Hair follicle dermal papilla cell (primary cell): ENCODE data around the gene DHX36. TPM values are rescaled to one million over a fixed set of nuclear protein-coding genes. Genes with fewer than 3 reads are reported as not detected.

Source experiments
- small RNA-seq: library from RNA; depleted of rRNA; stranded (forward); fragments of <200 nt; gene quantifications from one replicate; pipeline ENCODE3, GENCODE V24; 2012
- total RNA-seq: library from RNA; depleted of rRNA; stranded (reverse); fragments of >200 nt; gene quantifications from 2 replicates; pipeline ENCODE4 v1.2.3, GENCODE V29; 2012

The DHX36 gene
- 23.6 and 39.6 TPM in 2 replicates for total RNA-seq

DNA sequence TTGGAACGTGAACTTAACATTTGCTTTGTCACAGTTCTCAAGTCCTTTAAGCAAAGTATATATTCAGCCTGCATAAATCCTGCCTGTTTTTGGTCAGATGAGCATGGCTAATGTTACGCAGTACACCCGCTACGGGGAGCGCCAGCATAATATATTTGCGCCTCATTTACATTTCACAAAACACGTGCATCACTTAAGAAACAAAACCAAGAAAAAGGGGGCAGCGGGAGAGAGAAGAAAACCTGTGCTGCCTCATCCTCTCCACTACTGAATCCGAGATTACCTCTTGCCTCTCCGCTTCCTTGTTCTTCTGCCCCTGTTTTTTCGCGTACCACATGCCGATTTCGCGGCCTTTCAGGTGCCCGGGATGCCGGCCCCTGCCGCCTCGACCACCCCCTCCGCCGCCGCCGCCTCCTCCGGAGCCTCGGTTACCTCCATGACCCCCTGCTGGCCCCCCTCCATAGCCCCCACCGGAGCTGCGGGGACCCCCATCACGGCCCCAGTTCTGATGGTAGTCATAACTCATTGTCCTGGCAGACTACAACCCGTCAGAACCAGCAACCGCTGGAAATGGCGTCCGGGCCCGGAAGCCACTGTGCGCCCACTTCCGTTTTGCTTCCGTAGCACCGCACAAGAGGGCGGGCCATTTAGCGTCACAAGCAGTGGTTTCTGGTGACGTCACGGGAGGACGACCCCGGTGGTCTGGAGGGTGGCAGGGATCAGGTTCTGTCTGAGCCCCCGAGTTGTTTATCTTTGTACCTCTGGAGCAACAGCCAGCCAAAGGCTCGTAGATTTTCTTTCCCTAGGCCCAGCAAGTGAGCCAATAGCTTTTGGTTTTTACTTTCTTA, at the start of gene DHX36:
Gene DHX36, minus strand, starts transcription at position 597 of the 848 bp plus-strand sequence. Its CDS starts 71 bp downstream, at position 526.

Small RNAs within 50 kb of the gene (small RNA-seq; reads per million reads assigned to genes)
- gene RF01210 = not detected

Other genes starting within 250 kb of the DHX36 start
- gene ARHGEF26, start 203.1 kb downstream of the DHX36 start, total RNA-seq = 0.61 and 1.3 TPM in 2 replicates
- not detected in 2 replicates for gene GPR149, start 105.7 kb upstream of the DHX36 start, total RNA-seq